HepG2 (cell line): ENCODE measurements around the gene ANO3. TPM values are rescaled to one million over a fixed set of nuclear protein-coding genes. Genes with fewer than 3 reads are reported as not detected.

Source experiments
- ATAC-seq: fragments of 200-7000 bp; cut with Tn5 transposase; 3 replicates; pipeline ENCODE4 v1.9.1; 2020; ENCODE audit warnings: mild to moderate bottlenecking, moderate library complexity
- BruUV-seq: library from RNA; stranded (reverse); fragments of 400-500 nt; replicated peaks from 2 replicates; lab custom pipeline; 2021; lab: Mats Ljungman, UMichigan
- CTCF ChIA-PET: fragments of 300-600 bp; formaldehyde crosslinking; extraction: SDS; loops from one replicate; lab custom pipeline; 2021; ENCODE audit warnings: low total read pairs, inconsistent platforms, low intra/inter-chr PET ratio; lab: Yijun Ruan, JAX
- POLR2A ChIA-PET: fragments of 350-600 bp; sonication (Branson Sonifier 250); formaldehyde crosslinking; loops from one replicate; lab custom pipeline; 2020; ENCODE audit warnings: antibody characterized with exemption, inconsistent platforms; lab: Yijun Ruan, JAX
- DNase-seq: peaks from one replicate; pipeline ENCODE4 v3.0.0-alpha.2; 2015; ENCODE audit warnings: low spot score
- FAIRE-seq: peaks from 3 replicates; lab custom pipeline; 2011; peaks lifted over from hg19 to GRCh38; lab: Jason Lieb, UNC
- H2AFZ ChIP-seq: one replicate; pipeline ENCODE4 v1.6.1; 2011; ENCODE audit warnings: low read length, inconsistent platforms
- H3K27ac ChIP-seq: fragments of 300-600 bp; 3 replicates; pipeline ENCODE4 v1.8.0; 2011; ENCODE audit warnings: mixed run types, mild to moderate bottlenecking, mixed read lengths, low read length, inconsistent platforms; ENCODE audit not compliant: insufficient read depth; ENCODE audit errors: extremely low read length
- H3K27me3 ChIP-seq, 2 experiments: fragments of 200-600 bp in 1 of 2; 2 replicates in 1 of 2; 3 replicates in 1 of 2; pipeline versions ENCODE4 v1.6.0 to v1.8.0; 2011; ENCODE audit warnings: low read length in 2 of 2, mild to moderate bottlenecking in 2 of 2, moderate library complexity in 2 of 2, inconsistent platforms in 1 of 2; ENCODE audit not compliant: insufficient read depth in 2 of 2, control insufficient read depth in 1 of 2
- H3K36me3 ChIP-seq, 2 experiments: fragments of 200-600 bp in 1 of 2; replicated peaks in 1 of 2; 2 replicates in 1 of 2; 3 replicates in 1 of 2; pipeline versions ENCODE4 v1.5.1 to v1.8.0; 2011; ENCODE audit warnings: low read length in 2 of 2, inconsistent platforms in 1 of 2; ENCODE audit not compliant: insufficient read depth in 2 of 2, control insufficient read depth in 1 of 2
- H3K4me1 ChIP-seq: 2 replicates; pipeline ENCODE4 v1.5.1; 2012; ENCODE audit warnings: low read length, inconsistent platforms; ENCODE audit not compliant: insufficient read depth
- H3K4me2 ChIP-seq: 2 replicates; pipeline ENCODE4 v1.6.0; 2011; ENCODE audit warnings: low read depth, low read length, inconsistent platforms
- H3K4me3 ChIP-seq, 3 experiments: fragments of 200-600 bp in 1 of 3; sonication (generic), shearing (Covaris generic) in 1 of 3; replicated peaks in 1 of 3; 2 replicates each; pipeline ENCODE4 v1.5.1; 2011 to 2016; ENCODE audit warnings: low read length in 3 of 3, inconsistent platforms in 2 of 3, low read depth in 2 of 3, mild to moderate bottlenecking in 2 of 3, control low read depth in 1 of 3, mixed read lengths in 1 of 3; ENCODE audit not compliant: insufficient read depth in 1 of 3
- H3K79me2 ChIP-seq: one replicate; pipeline ENCODE4 v1.6.1; 2011; ENCODE audit warnings: low read length, inconsistent platforms; ENCODE audit not compliant: insufficient read depth
- H3K9ac ChIP-seq: 2 replicates; pipeline ENCODE4 v1.6.0; 2011; ENCODE audit warnings: mild to moderate bottlenecking, low read depth, low read length, inconsistent platforms; ENCODE audit not compliant: insufficient read depth
- H3K9me3 ChIP-seq: 2 replicates; pipeline ENCODE4 v1.5.1; 2012; ENCODE audit warnings: mild to moderate bottlenecking, low read length
- H4K20me1 ChIP-seq: 2 replicates; pipeline ENCODE4 v1.6.0; 2011; ENCODE audit warnings: inconsistent platforms, mild to moderate bottlenecking, low read length, moderate library complexity; ENCODE audit not compliant: insufficient read depth
- ATF7-NPFF ChIP-seq: sonication (generic); formaldehyde crosslinking; IDR thresholded peaks from 2 replicates; pipeline ENCODE4 v1.8.1; 2023; ENCODE audit warnings: mild to moderate bottlenecking, low read depth, missing genetic modification reagents, moderate library complexity
- HOXA7 ChIP-seq: sonication (generic); formaldehyde crosslinking; IDR thresholded peaks from 2 replicates; pipeline ENCODE4 v1.8.1; 2022; ENCODE audit warnings: mild to moderate bottlenecking, missing genetic modification reagents, moderate library complexity
- MEIS1 ChIP-seq: sonication (generic); formaldehyde crosslinking; IDR thresholded peaks from 2 replicates; pipeline ENCODE4 v1.9.0; 2021; ENCODE audit warnings: mild to moderate bottlenecking, missing genetic modification reagents, moderate library complexity, borderline replicate concordance
- ONECUT2 ChIP-seq: sonication (generic); formaldehyde crosslinking; IDR thresholded peaks from 2 replicates; pipeline ENCODE4 v1.4.0; 2020; ENCODE audit warnings: missing genetic modification reagents
- SMARCC2 ChIP-seq: fragments of 450-650 bp; IDR thresholded peaks from 2 replicates; pipeline ENCODE4 v1.6.1; 2017; ENCODE audit warnings: antibody characterized with exemption, mild to moderate bottlenecking
- SOX13 ChIP-seq, 3 experiments: fragments of 450-650 bp in 1 of 3; sonication (generic) in 1 of 3; formaldehyde crosslinking in 1 of 3; IDR thresholded peaks in 2 of 3; conservative IDR thresholded peaks in 1 of 3; 2 replicates each; pipeline versions ENCODE4 v1.5.0 to v1.6.1; 2016 to 2020; ENCODE audit warnings: antibody characterized with exemption in 1 of 3, mild to moderate bottlenecking in 1 of 3, missing compliant biosample characterization in 1 of 3, missing genetic modification reagents in 1 of 3, moderate library complexity in 1 of 3
- SUZ12 ChIP-seq: fragments of 150-350 bp; IDR thresholded peaks from 2 replicates; pipeline ENCODE4 v1.6.1; 2014; ENCODE audit warnings: low read depth, low read length
- ZFP36 ChIP-seq: fragments of 150-350 bp; IDR thresholded peaks from 2 replicates; pipeline ENCODE4 v1.6.1; 2018; ENCODE audit warnings: borderline replicate concordance, low read length, low read depth; ENCODE audit not compliant: partially characterized antibody
- ZNF225 ChIP-seq: sonication (generic); formaldehyde crosslinking; IDR thresholded peaks from 2 replicates; pipeline ENCODE4 v1.4.0; 2020; ENCODE audit warnings: mild to moderate bottlenecking, missing genetic modification reagents
- ZNF484 ChIP-seq: sonication (generic); formaldehyde crosslinking; IDR thresholded peaks from 2 replicates; pipeline ENCODE4 v1.5.1; 2020; ENCODE audit warnings: mild to moderate bottlenecking, low read depth, missing genetic modification reagents, borderline replicate concordance
- ZNF577 ChIP-seq: sonication (generic); formaldehyde crosslinking; IDR thresholded peaks from 2 replicates; pipeline ENCODE4 v1.4.0; 2020; ENCODE audit warnings: mild to moderate bottlenecking, low read depth, missing genetic modification reagents, borderline replicate concordance
- ZNF749 ChIP-seq: sonication (generic); formaldehyde crosslinking; IDR thresholded peaks from 2 replicates; pipeline ENCODE4 v1.8.0; 2022; ENCODE audit warnings: mild to moderate bottlenecking, missing genetic modification reagents, moderate library complexity, borderline replicate concordance
- ZSCAN29 ChIP-seq: sonication (generic); formaldehyde crosslinking; conservative IDR thresholded peaks from 2 replicates; pipeline ENCODE4 v1.4.0; 2020; ENCODE audit warnings: mild to moderate bottlenecking, missing genetic modification reagents
- WGBS: methylation state at CpG from one replicate; pipeline ENCODE4 v1.1.6; 2017; ENCODE audit warnings: low lambda C conversion rate; 5-methylcytosine and 5-hydroxymethylcytosine counted together
- in situ Hi-C: cut with HindIII; loops from 2 replicates; pipeline ENCODE4 v1.10.0; 2017; ENCODE audit warnings: low pct_unique_long_range_greater_than_20kb; ENCODE audit not compliant: extremely low pct_ligation_motif_present
- intact Hi-C: fragments of 100-400 bp; cut with micrococcal nuclease; formaldehyde crosslinking; loops from one replicate; pipeline ENCODE4 v1.10.0; 2022; ENCODE audit not compliant: unreplicated experiment
- polyA plus RNA-seq, 8 experiments: library from polyadenylated mRNA; depleted of rRNA in 3 of 8; stranded (reverse) in 7 of 8; unstranded in 1 of 8; fragments of >200 nt; fragmentation: Illumina TruSeq in 4 of 8; extraction: Trizol in 4 of 8; gene quantifications; 2 replicates each; pipeline versions ENCODE4 v1.2.1 to v1.2.3, GENCODE V29; 2011 to 2016; ENCODE audit warnings: low read depth in 4 of 8, missing spikeins in 1 of 8, mixed read lengths in 1 of 8; ENCODE audit not compliant: insufficient read depth in 1 of 8
- total RNA-seq, 5 experiments: library from RNA; depleted of rRNA; stranded (reverse); fragments of >200 nt; fragmentation: Illumina TruSeq; extraction: Trizol; gene quantifications; 2 replicates each; pipeline ENCODE4 v1.2.3, GENCODE V29; 2016; ENCODE audit warnings: low read depth in 1 of 5
- TF ChIP-seq, protein P1 (sequence below): sonication (generic); formaldehyde crosslinking; IDR thresholded peaks from 2 replicates; pipeline ENCODE4 v1.9.0; 2021; ENCODE audit warnings: missing genetic modification reagents, borderline replicate concordance
- TF ChIP-seq, protein P2 (sequence below): sonication (generic); formaldehyde crosslinking; IDR thresholded peaks from 2 replicates; pipeline ENCODE4 v1.4.0; 2020; ENCODE audit warnings: low read depth, mild to moderate bottlenecking, missing genetic modification reagents

ANO3 gene
- total and polyA plus RNA-seq, 2 of the 13 experiments (the other 11 are each of a cell fraction or from before 2014, with no cell fraction given) = 0.17 to 0.44 TPM

DNA sequence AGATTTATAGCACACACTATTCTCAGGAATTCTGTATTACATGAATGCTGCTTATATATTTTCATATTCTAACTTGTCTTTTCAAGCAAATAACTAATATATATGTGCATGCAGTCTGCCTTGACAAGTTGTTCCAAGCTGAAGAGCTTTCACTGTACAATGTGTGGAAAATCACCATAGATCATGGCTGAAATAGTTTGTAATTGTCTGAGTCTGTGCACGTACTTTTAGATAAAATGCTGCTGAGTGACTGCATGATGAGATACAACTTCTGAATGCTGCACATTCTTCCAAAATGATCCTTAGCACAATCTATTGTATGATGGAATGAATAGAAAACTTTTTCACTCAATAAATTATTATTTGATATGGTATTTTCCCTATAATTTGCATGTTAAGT is 331.0 kb downstream of the ANO3 start:
- POLR2A ChIA-PET = no interaction called here
- CTCF ChIA-PET = no interaction called here
- H3K27me3 ChIP-seq = no peaks in the 10 kb centered on the region
- no peak overlapping the region for H3K27ac ChIP-seq
- H4K20me1 ChIP-seq = no peaks in the 10 kb centered on the region
- intact Hi-C loops (no loop called here), in situ Hi-C loops (no loop called here)
- H3K36me3 ChIP-seq = no peaks in the 10 kb centered on the region
- H2AFZ ChIP-seq = no peak overlapping the region
- ATAC-seq (no peak), FAIRE-seq (no peak), DNase-seq (no peak)
- no peak overlapping the region for H3K9ac ChIP-seq
- no peaks in the 10 kb centered on the region for H3K4me1 ChIP-seq
- WGBS = 5% methylated on average over 1 of the region's 1 CpG
- H3K79me2 ChIP-seq = no peaks in the 10 kb centered on the region
- no peaks in the 10 kb centered on the region for H3K9me3 ChIP-seq
- H3K4me2 ChIP-seq = no peak overlapping the region
- H3K4me3 ChIP-seq = no peak overlapping the region
- BruUV-seq = no TSS peak
- TF ChIP-seq SOX13 (IDR thresholded peaks at IDR 0.05) (no peak), SOX13 (CRISPR knock-in tag; conservative IDR thresholded peaks at IDR 0.05 in 1 of 2, IDR thresholded peaks at IDR 0.05 in 1 of 2) (no peak)

DNA sequence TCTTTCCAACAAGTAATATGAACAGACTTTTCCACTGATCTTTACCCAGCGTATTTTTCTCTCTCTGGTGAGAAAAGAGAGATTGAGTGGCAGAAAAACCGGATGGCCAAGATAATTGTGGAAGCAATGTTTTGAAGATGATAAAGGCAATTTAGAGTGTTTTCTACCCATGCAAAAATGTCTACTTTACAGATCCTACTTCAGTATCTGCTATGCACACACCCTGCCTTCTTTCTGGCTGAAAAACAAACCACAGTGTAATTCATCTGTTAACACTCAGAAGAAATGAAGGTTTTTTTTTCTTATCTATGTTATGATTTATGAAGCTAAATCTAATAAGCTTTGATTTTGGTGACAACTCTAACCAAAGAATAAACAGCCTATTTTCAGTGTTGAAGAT is 333.1 kb downstream of the ANO3 start:
- intact Hi-C loops = no loop called here
- Histone ChIP-seq H3K9ac (no peak overlapping the region), H4K20me1 (no peaks in the 10 kb centered on the region), H3K4me3 (no peak overlapping the region), H3K4me2 (no peak overlapping the region), H3K9me3 (no peaks in the 10 kb centered on the region), H3K4me1 (no peaks in the 10 kb centered on the region), H3K79me2 (no peaks in the 10 kb centered on the region), H3K27me3 (no peaks in the 10 kb centered on the region), H2AFZ (no peak overlapping the region), H3K27ac (no peak overlapping the region), H3K36me3 (no peaks in the 10 kb centered on the region)
- 0% methylated on average over 2 of the region's 2 CpGs for WGBS
- no peak for DNase-seq
- FAIRE-seq = no peak
- CTCF ChIA-PET = no interaction called here
- no TSS peak for BruUV-seq
- in situ Hi-C loops = no loop called here
- ATAC-seq = no peak
- POLR2A ChIA-PET = no interaction called here
- TF ChIP-seq ZNF484 (CRISPR knock-in tag) (no peak), SUZ12 (no peak), ZNF577 (CRISPR knock-in tag) (no peak), ZNF225 (CRISPR knock-in tag) (no peak), HOXA7 (CRISPR knock-in tag) (no peak), ZSCAN29 (CRISPR knock-in tag) (no peak), ZNF749 (CRISPR knock-in tag) (no peak), ATF7-NPFF (CRISPR knock-in tag) (no peak), MEIS1 (CRISPR knock-in tag) (no peak), ZFP36 (no peak), SMARCC2 (no peak), ONECUT2 (CRISPR knock-in tag) (no peak)
- TF ChIP-seq, protein P1, sequence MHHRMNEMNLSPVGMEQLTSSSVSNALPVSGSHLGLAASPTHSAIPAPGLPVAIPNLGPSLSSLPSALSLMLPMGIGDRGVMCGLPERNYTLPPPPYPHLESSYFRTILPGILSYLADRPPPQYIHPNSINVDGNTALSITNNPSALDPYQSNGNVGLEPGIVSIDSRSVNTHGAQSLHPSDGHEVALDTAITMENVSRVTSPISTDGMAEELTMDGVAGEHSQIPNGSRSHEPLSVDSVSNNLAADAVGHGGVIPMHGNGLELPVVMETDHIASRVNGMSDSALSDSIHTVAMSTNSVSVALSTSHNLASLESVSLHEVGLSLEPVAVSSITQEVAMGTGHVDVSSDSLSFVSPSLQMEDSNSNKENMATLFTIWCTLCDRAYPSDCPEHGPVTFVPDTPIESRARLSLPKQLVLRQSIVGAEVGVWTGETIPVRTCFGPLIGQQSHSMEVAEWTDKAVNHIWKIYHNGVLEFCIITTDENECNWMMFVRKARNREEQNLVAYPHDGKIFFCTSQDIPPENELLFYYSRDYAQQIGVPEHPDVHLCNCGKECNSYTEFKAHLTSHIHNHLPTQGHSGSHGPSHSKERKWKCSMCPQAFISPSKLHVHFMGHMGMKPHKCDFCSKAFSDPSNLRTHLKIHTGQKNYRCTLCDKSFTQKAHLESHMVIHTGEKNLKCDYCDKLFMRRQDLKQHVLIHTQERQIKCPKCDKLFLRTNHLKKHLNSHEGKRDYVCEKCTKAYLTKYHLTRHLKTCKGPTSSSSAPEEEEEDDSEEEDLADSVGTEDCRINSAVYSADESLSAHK (CRISPR knock-in tag) = no peak
- TF ChIP-seq, protein P2, sequence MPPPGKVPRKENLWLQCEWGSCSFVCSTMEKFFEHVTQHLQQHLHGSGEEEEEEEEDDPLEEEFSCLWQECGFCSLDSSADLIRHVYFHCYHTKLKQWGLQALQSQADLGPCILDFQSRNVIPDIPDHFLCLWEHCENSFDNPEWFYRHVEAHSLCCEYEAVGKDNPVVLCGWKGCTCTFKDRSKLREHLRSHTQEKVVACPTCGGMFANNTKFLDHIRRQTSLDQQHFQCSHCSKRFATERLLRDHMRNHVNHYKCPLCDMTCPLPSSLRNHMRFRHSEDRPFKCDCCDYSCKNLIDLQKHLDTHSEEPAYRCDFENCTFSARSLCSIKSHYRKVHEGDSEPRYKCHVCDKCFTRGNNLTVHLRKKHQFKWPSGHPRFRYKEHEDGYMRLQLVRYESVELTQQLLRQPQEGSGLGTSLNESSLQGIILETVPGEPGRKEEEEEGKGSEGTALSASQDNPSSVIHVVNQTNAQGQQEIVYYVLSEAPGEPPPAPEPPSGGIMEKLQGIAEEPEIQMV = no peak
